Right lobe of liver (tissue), 6 donors: Measurements from ENCODE around the gene SHBG. TPM values are rescaled to one million over a fixed set of nuclear protein-coding genes. Genes with fewer than 3 reads are reported as not detected.

Experiments used
- ATAC-seq, 4 donors: fragments of 200-7000 bp; cut with Tn5 transposase; one replicate each; pipeline ENCODE4 v1.9.1; 2020; ENCODE audit warnings: mild to moderate bottlenecking in 4 of 4, moderate library complexity in 4 of 4
- DNase-seq, 3 donors: peaks; one replicate each; pipeline ENCODE4 v3.0.0-alpha.2; 2020
- H3K27ac ChIP-seq, 3 donors: fragments of 200-600 bp; one replicate each; pipeline ENCODE4 v1.8.0; 2022
- H3K27me3 ChIP-seq, 2 donors: fragments of 200-600 bp; one replicate each; pipeline ENCODE4 v1.8.0; 2022
- H3K36me3 ChIP-seq, 4 donors: fragments of 200-600 bp; sonication (generic) in 1 of 4; one replicate each; pipeline versions ENCODE4 v1.5.1 to v1.8.0; 2017 to 2022; ENCODE audit warnings: control low read depth in 1 of 4
- H3K4me1 ChIP-seq, 4 donors: fragments of 200-600 bp; sonication (generic) in 1 of 4; one replicate each; pipeline versions ENCODE4 v1.5.1 to v1.8.0; 2017 to 2022; ENCODE audit warnings: control low read depth in 1 of 4
- H3K4me3 ChIP-seq, 3 donors: fragments of 200-600 bp; one replicate each; pipeline ENCODE4 v1.8.0; 2022
- H3K9me3 ChIP-seq, 4 donors: fragments of 200-600 bp; sonication (generic) in 1 of 4; one replicate each; pipeline versions ENCODE4 v1.5.1 to v1.8.0; 2017 to 2022; ENCODE audit warnings: control low read depth in 1 of 4
- POLR2A ChIP-seq: fragments of 450-650 bp; IDR thresholded peaks from one replicate; pipeline ENCODE4 v1.6.1; 2017; ENCODE audit warnings: antibody characterized with exemption, mild to moderate bottlenecking
- WGBS: methylation state at CpG from one replicate; pipeline ENCODE4 v1.1.6; 2018; ENCODE audit warnings: low coverage, low lambda C conversion rate; ENCODE audit not compliant: insufficient coverage; ENCODE audit errors: missing lambda C conversion rate; 5-methylcytosine and 5-hydroxymethylcytosine counted together
- intact Hi-C, 2 donors: fragments of 100-400 bp; cut with DNase I; formaldehyde crosslinking; loops; one replicate each; pipeline versions ENCODE4 v1.11.2 to v1.14.1; 2022
- total RNA-seq, 6 experiments: library from RNA; depleted of rRNA in 2 of 6; stranded (reverse); fragments of >200 nt in 2 of 6; fragmentation: NEBNext Ultra II Directional in 3 of 6; extraction: Animal tissue kit (Norgen Biotek cat#: 25700) in 3 of 6; gene quantifications; one replicate each; pipeline versions ENCODE4 v1.1.0 to v1.2.4, GENCODE V29; 2016 to 2023
- TF ChIP-seq, protein P1 (sequence below), 4 donors: fragments of 200-600 bp in 3 of 4; fragments of 450-650 bp in 1 of 4; IDR thresholded peaks; one replicate each; pipeline versions ENCODE4 v1.5.1 to v1.8.0; 2016 to 2022; ENCODE audit warnings: antibody characterized with exemption in 4 of 4, mild to moderate bottlenecking in 2 of 4
- donor health status: DM: no; HTN: yes; CAD: no.
- donor health status: DM: no; HTN: no; CAD: no.
- donor health status: DM: no; HTN: no; CAD: no.
- donor health status: DM: no; HTN: yes; CAD: no.
- donor health status: DM: no; HTN: yes; CAD: no.

The SHBG gene
- total RNA-seq, 6 experiments from 2014 or later = 2.4 to 70.2 (median 15.4) TPM

DNA sequence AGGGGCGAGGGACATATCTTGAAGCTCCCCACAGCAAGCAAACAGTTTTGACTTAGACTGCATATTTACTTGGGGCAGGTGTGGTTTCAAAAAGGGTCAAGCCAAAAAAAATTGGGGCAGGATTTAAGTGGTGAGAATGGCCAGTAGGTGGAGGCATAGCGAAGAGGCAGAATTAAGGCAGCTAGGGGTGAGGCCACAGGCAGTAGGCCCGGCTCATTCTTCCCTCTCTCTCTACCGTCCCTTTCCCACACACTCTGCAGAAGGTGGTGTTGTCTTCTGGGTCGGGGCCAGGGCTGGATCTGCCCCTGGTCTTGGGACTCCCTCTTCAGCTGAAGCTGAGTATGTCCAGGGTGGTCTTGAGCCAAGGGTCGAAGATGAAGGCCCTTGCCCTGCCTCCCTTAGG, 2.6 kb downstream of the SHBG start:
- no peaks in the 10 kb centered on the region for H3K27me3 ChIP-seq
- peak; percentile 29 to 43 (median 32) for ATAC-seq
- peak in 2 of 3 donors; percentile 56 to 59 for DNase-seq
- intact Hi-C loops = loop anchor here (10.0 kb wide), 1 partner anchor 52 kb away; the partner anchor contains the start of genes TP53 (in 2 of the 2) and WRAP53 (in 2 of the 2)
- H3K9me3 ChIP-seq = no peaks in the 10 kb centered on the region
- no peak overlapping the region for H3K4me3 ChIP-seq
- H3K4me1 ChIP-seq = peaks cover 0 to 47% (median 19%) of the 10 kb centered on the region in 4 donors
- 48% methylated on average over 6 of the region's 6 CpGs for WGBS
- H3K36me3 ChIP-seq = no peaks in the 10 kb centered on the region
- H3K27ac ChIP-seq = peak overlapping the region in 2 of 3 donors; percentile 77
- no peak for TF ChIP-seq POLR2A
- TF ChIP-seq, protein P1, sequence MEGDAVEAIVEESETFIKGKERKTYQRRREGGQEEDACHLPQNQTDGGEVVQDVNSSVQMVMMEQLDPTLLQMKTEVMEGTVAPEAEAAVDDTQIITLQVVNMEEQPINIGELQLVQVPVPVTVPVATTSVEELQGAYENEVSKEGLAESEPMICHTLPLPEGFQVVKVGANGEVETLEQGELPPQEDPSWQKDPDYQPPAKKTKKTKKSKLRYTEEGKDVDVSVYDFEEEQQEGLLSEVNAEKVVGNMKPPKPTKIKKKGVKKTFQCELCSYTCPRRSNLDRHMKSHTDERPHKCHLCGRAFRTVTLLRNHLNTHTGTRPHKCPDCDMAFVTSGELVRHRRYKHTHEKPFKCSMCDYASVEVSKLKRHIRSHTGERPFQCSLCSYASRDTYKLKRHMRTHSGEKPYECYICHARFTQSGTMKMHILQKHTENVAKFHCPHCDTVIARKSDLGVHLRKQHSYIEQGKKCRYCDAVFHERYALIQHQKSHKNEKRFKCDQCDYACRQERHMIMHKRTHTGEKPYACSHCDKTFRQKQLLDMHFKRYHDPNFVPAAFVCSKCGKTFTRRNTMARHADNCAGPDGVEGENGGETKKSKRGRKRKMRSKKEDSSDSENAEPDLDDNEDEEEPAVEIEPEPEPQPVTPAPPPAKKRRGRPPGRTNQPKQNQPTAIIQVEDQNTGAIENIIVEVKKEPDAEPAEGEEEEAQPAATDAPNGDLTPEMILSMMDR (IDR thresholded peaks at IDR 0.05) = peak; percentile 41 to 51 (median 44)

DNA sequence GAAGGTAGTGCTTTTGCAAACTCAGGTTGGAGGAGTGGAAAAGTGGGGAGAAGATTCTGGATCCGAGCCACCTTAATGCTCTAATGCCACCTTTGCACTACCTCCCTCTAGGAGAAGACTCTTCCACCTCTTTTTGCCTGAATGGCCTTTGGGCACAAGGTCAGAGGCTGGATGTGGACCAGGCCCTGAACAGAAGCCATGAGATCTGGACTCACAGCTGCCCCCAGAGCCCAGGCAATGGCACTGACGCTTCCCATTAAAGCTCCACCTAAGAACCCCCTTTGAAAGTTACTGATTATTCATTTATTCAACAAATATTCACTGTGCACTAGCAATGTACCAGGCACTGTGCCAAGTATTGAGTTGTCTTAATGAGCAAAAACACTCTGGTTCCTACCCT, 3.2 kb downstream of the SHBG start:
- WGBS = 25% methylated on average over 2 of the region's 2 CpGs
- Histone ChIP-seq H3K4me3 (no peak overlapping the region), H3K27ac (peak overlapping the region in 2 of 3 donors; percentile 77), H3K9me3 (no peaks in the 10 kb centered on the region), H3K27me3 (no peaks in the 10 kb centered on the region), H3K36me3 (no peaks in the 10 kb centered on the region), H3K4me1 (peaks cover 0 to 46% (median 18%) of the 10 kb centered on the region in 4 donors)
- TF ChIP-seq POLR2A = no peak
- TF ChIP-seq, protein P1 (IDR thresholded peaks at IDR 0.05) = peak in 3 of 4 donors; percentile 25 to 32 (median 30)
- DNase-seq = peak; percentile 51 to 79 (median 78)
- peak; percentile 53 to 66 (median 60) for ATAC-seq
- intact Hi-C loops = loop anchor here (10.0 kb wide), 1 partner anchor 52 kb away; the partner anchor contains the start of genes TP53 (in 2 of the 2) and WRAP53 (in 2 of the 2)

DNA sequence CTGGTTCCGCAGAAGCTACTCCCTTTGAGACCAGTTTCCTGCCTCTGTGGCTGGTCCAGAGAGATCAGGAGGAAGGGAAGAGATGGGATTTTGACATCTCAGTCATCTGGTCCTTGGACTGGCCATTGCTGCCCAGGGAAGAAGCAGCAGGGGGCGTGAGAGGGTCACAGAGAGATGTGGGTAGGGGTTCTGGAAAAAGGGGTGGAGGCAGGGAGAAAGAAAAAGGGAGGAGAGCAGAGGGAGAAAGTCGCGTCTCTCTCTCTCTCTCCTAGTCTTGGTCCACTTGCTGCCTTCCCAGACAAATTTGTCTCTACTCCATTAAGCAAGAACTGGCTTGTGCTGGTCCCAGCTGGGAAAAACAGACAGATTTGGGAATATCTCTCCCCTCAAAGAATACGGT, 4.4 kb downstream of the SHBG start:
- WGBS = 17% methylated on average over 3 of the region's 5 CpGs
- Histone ChIP-seq H3K36me3 (no peaks in the 10 kb centered on the region), H3K27ac (no peak overlapping the region), H3K4me3 (no peak overlapping the region), H3K4me1 (peaks cover 0 to 41% (median 16%) of the 10 kb centered on the region in 4 donors), H3K9me3 (no peaks in the 10 kb centered on the region), H3K27me3 (no peaks in the 10 kb centered on the region)
- TF ChIP-seq, protein P1 (IDR thresholded peaks at IDR 0.05) = peak; percentile 20 to 48 (median 43)
- TF ChIP-seq POLR2A = no peak
- ATAC-seq = peak in 1 of 4 donors; percentile 9
- intact Hi-C loops = loop anchor here (10.0 kb wide), 1 partner anchor 50 kb away; the partner anchor contains the start of genes TP53 (in 2 of the 2) and WRAP53 (in 2 of the 2)
- DNase-seq = peak in 1 of 3 donors; percentile 53

DNA sequence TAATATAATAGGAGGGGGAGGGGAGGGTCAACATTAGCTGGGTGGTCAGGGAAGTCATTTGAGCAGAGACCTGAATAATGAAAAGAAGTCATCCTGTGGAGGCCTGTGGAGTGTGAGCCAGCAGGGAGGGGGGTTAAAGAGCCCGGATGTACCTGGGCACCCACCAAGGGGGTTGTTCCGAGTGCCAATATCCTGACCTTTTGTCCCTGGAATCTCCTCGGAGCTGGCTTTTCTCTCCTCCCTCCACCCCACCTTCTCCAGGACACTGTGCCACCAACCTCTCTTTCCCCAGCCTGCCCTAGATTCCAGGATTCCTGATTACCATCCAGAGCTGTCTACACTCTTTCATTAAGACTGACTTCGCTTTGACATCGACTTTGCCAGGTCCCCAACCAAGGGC, 6.2 kb downstream of the SHBG start:
- WGBS = 59% methylated on average over 5 of the region's 5 CpGs
- H3K9me3 ChIP-seq = no peaks in the 10 kb centered on the region
- no peak overlapping the region for H3K4me3 ChIP-seq
- peaks cover 0 to 23% (median 8%) of the 10 kb centered on the region in 4 donors for H3K4me1 ChIP-seq
- no peak overlapping the region for H3K27ac ChIP-seq
- ATAC-seq (no peak), DNase-seq (no peak)
- intact Hi-C loops = loop anchor here (10.0 kb wide), 1 partner anchor 49 kb away; the partner anchor contains the start of genes TP53 (in 2 of the 2) and WRAP53 (in 2 of the 2)
- H3K36me3 ChIP-seq = no peaks in the 10 kb centered on the region
- TF ChIP-seq, protein P1 (IDR thresholded peaks at IDR 0.05) = no peak
- no peak for TF ChIP-seq POLR2A
- H3K27me3 ChIP-seq = no peaks in the 10 kb centered on the region
